NT2/D1 (cell line): ENCODE data around the gene PGD.

Experiments
- YY1 ChIP-seq: IDR thresholded peaks from 2 replicates; pipeline ENCODE4 v1.6.1; 2011; ENCODE audit not compliant: insufficient read length, insufficient read depth
- ZNF274 ChIP-seq: IDR thresholded peaks from 2 replicates; pipeline ENCODE4 v1.6.1; 2011; ENCODE audit warnings: mild to moderate bottlenecking, low read depth, low read length

GRCh38 chr1:10433790-10434189 is 34.9 kb downstream of the PGD start:
- TF ChIP-seq ZNF274, result no peak
- TF ChIP-seq YY1, result no peak
